GM19239 (cell line): Measurements from ENCODE around the gene MUC7.
"Not testable (repeated sequence)": the region's sequence is repeated elsewhere in the genome, so short reads cannot be mapped to it uniquely, and the experiment has no call there.

Experiments
- DNase-seq: peaks from one replicate; pipeline ENCODE4 v3.0.0; 2011; ENCODE audit warnings: low spot score; ENCODE audit not compliant: insufficient read length
- FAIRE-seq: peaks from 2 replicates; lab custom pipeline; 2011; peaks lifted over from hg19 to GRCh38; lab: Jason Lieb, UNC

Gene MUC7

GRCh38 chr4:70471897-70472296 lies at the start of gene MUC7:
TSS of gene MUC7 (plus strand) at chr4:70472197. CDS start at chr4:70474022, 1,825 bp downstream.
- DNase-seq (no peak), FAIRE-seq (no peak)

GRCh38 chr4:70425306-70425705 lies 46.7 kb upstream of the MUC7 start:
- FAIRE-seq: no peak

GRCh38 chr4:70426789-70427188 lies 45.2 kb upstream of the MUC7 start:
- DNase-seq (no peak), FAIRE-seq (no peak)

More at GRCh38 chr4:70425306-70425705, 46.7 kb upstream of the MUC7 start:
- no peak for DNase-seq

GRCh38 chr4:70437197-70437596 lies 34.8 kb upstream of the MUC7 start:
- FAIRE-seq (no peak), DNase-seq (no peak)

GRCh38 chr4:70442474-70442873 lies 29.5 kb upstream of the MUC7 start:
- FAIRE-seq (no peak), DNase-seq (no peak)

GRCh38 chr4:70443329-70443728 lies 28.7 kb upstream of the MUC7 start:
- DNase-seq (no peak), FAIRE-seq (no peak)

DNA sequence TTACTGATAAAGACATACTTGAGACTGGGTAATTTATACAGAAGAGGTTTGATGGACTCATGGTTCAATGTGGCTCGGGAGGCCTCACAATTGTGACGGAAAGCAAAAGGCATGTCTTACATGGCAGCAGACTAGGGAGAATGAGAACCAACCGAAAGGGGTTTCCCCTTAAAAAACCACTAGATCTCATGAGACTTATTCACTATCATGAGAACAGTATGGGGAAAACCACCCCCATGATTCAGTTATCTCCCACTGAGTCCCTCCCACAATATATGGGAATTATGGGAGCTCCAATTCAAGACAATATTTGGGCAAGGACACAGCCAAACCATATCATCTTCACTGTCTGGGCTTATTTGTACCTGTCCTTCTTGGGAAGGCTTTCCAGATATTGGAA lies 22.8 kb upstream of the MUC7 start:
- DNase-seq (no peak), FAIRE-seq (no peak)

DNA sequence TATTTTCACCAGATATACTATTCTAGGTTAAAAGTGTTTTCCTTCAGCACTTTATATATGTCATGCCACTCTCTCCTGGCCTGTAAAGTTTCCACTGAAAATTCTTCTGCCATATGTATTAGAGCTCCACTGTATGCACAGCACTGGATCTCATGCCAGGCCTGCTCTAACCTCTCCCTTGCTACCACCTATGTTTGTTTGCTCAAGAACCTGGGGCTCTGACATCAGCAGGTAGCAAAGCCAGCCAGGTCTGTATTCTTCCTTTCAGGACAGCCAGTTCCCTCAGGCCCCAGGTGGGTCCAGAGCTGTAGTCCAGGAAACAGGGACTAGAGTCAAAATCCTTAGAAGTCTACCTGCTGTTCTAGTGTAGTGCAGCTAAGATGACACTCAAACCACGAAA lies 19.1 kb upstream of the MUC7 start:
- FAIRE-seq: no peak
- no peak for DNase-seq

DNA sequence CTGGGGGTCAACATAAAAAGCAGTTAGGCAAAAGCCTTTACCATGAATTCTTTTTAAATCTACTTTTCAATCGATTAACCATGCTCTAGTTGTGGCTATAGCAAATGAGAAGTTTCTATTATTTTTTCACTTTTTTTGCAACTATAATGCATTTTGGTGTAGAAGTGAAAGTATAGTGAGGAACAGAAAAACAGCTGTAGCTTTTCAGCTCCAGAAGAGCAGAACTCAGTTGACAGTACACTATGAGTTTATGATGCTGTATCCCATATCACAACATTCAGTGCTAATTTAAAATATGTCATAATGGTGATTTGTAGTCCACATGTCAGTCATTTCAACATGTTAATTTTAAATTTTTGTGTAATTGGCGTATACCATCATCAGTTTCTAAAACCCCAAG lies 8.7 kb upstream of the MUC7 start:
- FAIRE-seq (no peak), DNase-seq (no peak)

DNA sequence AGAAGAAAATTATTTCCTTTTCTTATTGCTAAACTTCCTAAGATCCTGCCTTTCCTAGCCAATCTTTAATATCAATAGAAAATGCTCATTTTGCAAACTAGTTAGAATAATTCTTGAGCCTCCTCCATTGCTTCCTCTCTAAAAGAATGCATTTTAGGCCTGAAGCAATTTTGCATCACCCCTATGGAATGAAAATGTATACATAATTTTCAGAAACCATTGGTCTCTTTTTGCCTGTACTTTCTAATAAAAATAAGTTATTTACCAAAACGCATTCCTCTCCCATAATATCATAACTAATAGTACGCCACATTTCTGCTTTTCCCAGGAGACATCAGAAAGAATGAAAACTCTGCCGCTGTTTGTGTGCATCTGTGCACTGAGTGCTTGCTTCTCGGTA lies 1.7 kb downstream of the MUC7 start:
- no peak for FAIRE-seq
- no peak for DNase-seq

GRCh38 chr4:70488748-70489147 lies 16.8 kb downstream of the MUC7 start:
- no peak for DNase-seq
- FAIRE-seq: no peak

DNA sequence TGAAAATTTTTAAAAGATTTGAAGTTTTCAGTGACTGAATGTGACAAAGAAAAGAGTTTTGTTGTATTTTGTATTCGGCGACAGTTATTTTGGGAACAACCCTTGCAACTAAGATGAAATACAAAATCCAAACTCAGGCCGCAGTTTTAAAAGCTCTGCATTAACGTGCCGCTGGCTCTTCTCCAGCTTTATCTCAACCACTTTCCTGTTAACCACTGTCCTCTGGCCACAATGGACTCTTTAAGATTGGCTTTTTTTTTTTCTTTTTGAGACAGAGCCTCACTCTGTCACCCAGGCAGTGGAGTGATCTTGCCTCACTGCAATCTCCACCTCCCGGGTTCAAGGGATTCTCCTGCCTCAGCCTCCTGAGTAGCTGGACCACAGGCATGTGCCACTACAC lies 24.2 kb downstream of the MUC7 start:
- DNase-seq (no peak), FAIRE-seq (no peak)

DNA sequence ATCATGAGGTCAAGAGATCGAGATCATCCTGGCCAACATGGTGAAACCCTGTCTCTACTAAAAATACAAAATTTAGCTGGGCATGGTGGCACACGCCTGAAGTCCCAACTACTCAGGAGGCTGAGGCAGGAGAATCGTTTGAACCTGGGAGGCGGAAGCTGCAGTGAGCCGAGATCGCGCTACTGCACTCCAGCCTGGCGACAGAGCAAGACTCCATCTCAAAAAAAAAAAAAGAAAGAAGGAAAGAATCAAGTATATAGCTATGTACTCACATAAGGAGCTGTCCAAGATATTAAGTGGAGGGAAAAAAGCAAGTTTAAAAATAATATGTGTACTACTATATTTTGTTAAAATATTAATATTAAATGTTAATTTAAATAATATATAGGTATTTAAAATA lies 29.8 kb downstream of the MUC7 start:
- not testable (repeated sequence) for DNase-seq, FAIRE-seq

DNA sequence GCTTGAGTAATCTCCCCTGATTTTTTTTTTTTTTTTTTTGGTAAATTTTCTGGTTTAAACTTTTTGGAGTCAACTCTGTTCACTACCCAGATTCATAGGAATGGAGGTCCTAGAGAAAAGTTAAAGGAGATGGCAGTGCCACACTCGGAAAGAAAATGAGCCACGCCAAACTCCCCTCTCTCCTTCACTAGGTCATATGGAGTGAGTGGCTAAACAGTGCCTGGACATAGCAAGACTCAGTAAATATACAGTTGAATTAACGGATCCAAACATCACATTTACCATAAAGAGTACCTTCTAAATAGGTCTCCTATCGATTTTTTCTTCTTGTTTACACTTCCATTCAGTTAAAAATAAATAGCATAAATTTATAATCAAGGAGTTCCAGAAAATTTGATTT lies 32.7 kb downstream of the MUC7 start:
- FAIRE-seq (peak; percentile 11), DNase-seq (no peak)

DNA sequence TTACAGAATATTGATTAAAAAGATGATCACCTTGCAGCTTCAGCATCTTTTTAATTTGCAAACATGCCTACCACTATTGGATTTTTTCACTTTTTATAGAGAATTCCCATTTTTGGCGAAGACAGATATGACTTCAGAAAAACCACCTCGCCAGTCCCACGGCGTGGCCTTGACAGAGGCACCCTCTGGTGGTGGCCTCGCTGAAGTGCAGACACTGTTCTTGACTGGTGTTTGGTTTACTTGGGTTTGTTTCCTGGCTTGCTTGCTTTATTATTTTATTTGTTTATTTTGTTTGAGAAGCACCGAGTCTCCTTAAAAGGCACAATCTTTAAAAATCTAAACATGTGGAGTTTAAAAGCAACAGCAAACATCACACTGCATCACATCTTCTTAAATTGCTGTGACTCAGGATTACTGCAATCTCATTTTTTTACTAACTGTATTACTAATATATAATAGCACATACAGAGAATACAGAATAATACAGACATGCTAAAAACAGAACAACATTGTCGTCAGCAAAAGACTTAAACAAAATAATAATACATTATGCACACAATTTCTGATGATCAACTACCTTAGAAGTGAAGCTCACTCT lies 33.3 kb downstream of the MUC7 start:
- peak; percentile 89 for FAIRE-seq

GRCh38 chr4:70508801-70509200 lies 36.8 kb downstream of the MUC7 start:
- DNase-seq (no peak), FAIRE-seq (no peak)

More for the DNA sequence above, 33.3 kb downstream of the MUC7 start:
- DNase-seq: peak; percentile 28

DNA sequence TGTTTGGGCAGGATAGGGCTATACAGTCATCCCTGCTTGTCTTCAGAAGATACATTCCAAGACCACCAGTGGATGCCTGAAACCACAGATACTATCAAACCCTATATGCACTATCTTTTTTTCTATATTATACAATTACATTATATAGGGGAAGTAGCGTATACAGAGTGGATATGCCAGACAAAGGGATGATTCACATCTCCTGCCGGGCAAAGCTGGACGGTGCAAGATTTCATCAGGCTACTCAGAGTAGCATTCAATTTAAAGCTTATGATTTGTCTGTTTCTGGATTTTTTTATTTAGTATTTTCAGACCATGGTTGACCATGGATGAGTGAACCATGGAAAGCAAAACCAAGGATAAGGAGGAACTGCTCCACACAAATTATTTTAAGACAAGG lies 39.4 kb downstream of the MUC7 start:
- FAIRE-seq: no peak
- no peak for DNase-seq

DNA sequence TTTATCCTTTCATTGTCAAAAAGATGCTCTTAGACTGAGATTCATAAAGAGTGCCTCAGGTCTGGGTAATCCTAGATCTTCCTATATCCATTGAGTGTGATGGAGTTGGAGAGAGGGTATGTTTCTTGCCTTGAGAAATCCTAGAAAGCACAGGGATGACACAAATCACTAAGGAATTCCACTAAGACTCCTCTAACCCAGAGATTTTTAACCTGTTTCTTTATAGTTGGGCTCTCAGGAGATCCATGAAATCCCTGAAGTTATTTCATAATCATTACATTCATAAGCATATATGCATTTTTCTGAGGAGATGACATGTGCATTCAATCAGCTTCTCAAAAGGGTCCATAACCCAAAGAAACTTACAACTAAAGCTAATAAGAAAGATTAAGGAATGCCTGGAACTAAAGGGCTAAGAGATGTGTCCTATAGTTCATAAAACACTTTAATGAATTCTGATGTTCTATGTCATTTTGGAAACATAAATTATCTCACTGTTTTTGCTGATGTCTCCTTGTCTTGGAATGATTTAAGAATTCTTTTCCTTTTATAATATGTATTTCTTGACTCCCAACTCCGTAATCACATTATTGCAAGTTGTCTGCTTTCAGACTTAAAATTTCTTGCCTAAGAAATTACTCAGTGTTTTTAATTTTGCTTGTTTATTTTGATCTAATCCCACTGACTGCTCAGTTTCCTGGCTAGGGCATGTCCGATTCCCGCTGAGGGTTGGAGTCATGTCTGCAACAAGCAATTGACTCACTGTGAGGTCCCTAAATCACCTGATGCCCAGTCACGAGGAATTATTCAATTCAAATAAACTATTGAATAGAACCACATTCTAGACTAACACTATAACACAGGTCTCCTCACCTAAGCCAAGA lies 43.6 kb downstream of the MUC7 start:
- FAIRE-seq (no peak), DNase-seq (no peak)

- FAIRE-seq (peak; percentile 23), DNase-seq (no peak)
Measured at GRCh38 chr4:70518269-70518668, 46.3 kb downstream of the MUC7 start, which contains the start of gene AMTN. TSS of gene AMTN (plus strand) at chr4:70518569. CDS start at chr4:70518778, 209 bp downstream.

DNA sequence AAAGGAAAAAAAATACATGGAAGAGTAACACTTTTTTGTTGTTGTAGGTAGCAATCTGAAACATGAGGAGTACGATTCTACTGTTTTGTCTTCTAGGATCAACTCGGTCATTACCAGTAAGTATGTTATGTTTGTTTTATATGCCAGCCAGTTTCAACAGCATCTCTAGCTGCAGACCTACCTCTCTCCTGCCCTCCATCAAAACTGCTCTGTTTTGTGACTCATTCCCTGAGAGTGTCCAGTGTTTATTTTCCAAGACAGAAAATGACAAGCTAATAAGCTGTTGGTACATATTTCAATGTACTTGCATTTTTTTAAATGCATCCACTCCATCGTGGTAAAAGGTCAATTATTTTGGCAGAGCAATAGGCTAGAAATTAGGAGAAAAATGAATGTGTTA lies 46.7 kb downstream of the MUC7 start:
- no peak for FAIRE-seq
- DNase-seq: no peak

GRCh38 chr4:70522626-70523025 lies 50.6 kb downstream of the MUC7 start:
- FAIRE-seq (no peak), DNase-seq (no peak)

GRCh38 chr4:70530997-70531396 lies 59.0 kb downstream of the MUC7 start:
- no peak for DNase-seq

More at GRCh38 chr4:70530997-70531396, 59.0 kb downstream of the MUC7 start:
- FAIRE-seq: no peak
